Measurements from ENCODE around the gene CABP4. TPM values are rescaled to one million over a fixed set of nuclear protein-coding genes. Genes with fewer than 3 reads are reported as not detected.

Gene CABP4
- total RNA-seq, 4 donors from 2014 or later: 1.1 to 5.1 (median 1.8) TPM

DNA sequence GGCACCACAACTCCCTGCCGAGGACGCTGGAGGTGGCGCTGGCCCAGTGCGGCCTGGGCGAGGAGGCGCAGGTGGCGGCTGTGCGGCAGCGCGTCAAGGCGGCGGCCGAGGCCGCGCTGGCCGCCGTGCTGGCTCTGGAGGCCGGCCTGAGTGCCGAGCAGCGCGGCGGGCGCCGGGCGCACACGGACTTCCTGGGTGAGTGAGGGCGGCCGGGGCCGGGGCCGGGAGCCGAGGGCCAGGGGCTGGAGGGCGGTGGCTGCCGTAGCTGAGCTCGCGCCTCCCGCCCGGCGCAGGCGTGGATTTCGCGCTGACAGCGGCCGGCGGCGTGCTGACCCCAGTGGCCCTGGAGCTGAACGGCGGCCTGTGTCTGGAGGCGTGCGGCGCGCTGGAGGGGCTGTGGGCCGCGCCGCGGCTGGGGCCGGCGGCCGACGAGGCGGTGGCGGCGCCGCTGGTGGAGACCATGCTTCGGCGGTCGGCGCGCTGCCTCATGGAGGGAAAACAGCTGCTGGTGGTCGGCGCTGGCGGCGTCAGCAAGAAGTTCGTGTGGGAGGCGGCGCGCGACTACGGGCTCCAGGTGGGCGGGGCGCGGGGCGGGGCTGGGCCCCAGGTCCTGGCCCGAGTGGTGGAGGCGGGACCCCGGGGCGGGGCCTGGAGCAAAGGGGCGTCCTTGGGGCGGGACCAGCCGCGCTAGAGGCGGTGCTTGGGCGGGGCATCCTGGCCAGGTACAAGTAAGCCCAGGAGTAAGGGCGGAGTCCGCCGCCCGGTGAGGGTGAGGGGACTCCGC, 34.3 kb upstream of the CABP4 start:
- TF ChIP-seq, protein P1, sequence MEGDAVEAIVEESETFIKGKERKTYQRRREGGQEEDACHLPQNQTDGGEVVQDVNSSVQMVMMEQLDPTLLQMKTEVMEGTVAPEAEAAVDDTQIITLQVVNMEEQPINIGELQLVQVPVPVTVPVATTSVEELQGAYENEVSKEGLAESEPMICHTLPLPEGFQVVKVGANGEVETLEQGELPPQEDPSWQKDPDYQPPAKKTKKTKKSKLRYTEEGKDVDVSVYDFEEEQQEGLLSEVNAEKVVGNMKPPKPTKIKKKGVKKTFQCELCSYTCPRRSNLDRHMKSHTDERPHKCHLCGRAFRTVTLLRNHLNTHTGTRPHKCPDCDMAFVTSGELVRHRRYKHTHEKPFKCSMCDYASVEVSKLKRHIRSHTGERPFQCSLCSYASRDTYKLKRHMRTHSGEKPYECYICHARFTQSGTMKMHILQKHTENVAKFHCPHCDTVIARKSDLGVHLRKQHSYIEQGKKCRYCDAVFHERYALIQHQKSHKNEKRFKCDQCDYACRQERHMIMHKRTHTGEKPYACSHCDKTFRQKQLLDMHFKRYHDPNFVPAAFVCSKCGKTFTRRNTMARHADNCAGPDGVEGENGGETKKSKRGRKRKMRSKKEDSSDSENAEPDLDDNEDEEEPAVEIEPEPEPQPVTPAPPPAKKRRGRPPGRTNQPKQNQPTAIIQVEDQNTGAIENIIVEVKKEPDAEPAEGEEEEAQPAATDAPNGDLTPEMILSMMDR (IDR thresholded peaks at IDR 0.05; ENCODE audit: low read depth): no peak

DNA sequence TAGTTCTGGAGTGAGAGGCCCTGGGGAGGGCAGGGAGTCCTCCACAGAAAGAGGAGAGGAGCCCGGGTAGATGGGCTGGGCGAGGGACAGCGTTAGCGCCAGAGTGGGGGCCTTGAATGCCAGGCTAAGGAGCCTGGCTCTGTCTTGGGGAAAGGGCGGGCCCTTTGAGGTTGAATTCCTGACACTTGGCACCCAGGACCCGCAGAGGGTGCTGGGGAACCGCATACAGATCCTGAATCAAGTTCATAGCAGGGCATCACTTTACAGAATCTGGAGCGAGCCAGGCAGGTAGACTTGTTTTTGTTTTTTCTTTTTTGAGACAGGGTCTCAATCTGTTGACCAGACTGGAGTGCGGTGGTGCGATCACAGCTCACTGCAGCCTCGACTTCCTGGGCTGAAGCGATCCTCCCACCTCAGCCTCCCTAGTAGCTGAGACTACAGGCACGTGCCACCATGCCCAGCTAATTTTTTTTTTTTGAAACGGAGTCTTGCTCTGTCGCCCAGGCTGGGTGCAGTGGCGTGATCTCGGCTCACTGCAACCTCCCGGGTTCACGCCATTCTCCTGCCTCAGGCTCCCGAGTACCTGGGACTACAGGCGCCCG, 33.6 kb upstream of the CABP4 start:
- TF ChIP-seq, protein P1 (IDR thresholded peaks at IDR 0.05; ENCODE audit: low read depth): no peak

DNA sequence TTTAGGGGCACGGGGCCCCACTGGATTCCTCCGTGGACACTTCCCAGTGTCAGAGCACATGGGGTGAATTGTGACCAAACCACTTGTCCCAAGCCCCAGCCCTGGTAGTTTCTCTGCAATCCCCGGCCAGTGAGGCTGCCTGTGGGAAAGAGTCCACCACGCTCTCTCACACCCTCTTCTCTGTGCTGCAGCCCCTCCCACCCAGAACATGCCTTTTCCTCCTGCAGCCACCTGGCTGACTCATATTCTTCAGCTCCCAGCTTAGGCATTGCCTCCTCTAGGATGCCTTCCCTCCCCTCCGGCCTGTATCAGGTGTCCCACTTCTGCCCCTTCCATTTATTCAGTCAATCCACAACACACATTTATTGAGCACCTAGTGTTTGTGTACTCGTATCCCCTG, 32.3 kb upstream of the CABP4 start:
- TF ChIP-seq, protein P1 (IDR thresholded peaks at IDR 0.05; ENCODE audit: low read depth): no peak

DNA sequence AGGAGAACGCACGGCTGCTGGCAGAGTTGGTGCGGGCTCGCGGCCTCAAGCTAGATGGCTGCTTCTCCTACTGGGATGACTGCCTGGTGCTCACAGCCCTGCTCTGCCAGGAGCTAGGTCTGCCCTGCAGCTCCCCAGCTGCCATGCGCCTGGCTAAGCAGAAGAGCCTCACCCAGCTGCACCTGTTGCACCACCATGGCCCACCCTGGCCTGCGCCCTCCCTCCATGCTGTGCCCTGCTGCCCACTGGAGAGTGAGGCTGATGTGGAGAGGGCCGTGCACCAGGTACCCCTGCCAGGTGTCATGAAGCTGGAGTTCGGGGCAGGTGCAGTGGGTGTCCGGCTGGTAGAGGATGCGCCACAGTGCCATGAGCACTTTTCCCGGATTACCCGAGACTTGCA, 31.7 kb upstream of the CABP4 start:
- TF ChIP-seq, protein P1 (IDR thresholded peaks at IDR 0.05; ENCODE audit: low read depth): no peak

DNA sequence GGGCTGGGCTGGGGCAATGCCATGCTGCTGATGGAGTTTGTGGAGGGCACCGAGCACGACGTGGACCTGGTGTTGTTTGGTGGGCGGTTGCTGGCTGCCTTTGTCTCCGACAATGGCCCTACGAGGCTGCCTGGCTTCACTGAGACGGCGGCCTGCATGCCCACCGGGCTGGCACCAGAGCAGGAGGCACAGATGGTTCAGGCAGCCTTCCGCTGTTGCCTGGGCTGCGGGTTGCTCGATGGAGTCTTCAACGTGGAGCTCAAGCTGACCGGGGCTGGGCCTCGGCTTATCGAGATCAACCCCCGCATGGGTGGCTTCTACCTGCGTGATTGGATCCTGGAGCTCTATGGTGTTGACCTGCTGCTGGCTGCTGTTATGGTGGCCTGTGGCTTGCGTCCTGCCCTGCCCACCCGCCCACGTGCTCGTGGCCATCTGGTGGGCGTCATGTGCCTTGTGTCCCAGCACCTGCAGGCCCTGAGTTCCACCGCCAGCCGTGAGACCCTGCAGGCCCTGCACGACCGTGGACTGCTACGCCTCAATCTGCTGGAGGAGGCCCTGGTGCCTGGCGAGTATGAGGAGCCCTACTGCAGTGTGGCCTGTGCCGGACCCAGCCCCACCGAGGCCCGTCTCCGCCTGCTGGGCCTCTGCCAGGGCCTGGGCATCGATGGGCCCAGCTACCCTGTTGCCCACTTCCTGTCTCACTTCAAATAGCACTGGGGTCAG, 31.1 kb upstream of the CABP4 start:
- TF ChIP-seq, protein P1 (IDR thresholded peaks at IDR 0.05; ENCODE audit: low read depth): no peak

DNA sequence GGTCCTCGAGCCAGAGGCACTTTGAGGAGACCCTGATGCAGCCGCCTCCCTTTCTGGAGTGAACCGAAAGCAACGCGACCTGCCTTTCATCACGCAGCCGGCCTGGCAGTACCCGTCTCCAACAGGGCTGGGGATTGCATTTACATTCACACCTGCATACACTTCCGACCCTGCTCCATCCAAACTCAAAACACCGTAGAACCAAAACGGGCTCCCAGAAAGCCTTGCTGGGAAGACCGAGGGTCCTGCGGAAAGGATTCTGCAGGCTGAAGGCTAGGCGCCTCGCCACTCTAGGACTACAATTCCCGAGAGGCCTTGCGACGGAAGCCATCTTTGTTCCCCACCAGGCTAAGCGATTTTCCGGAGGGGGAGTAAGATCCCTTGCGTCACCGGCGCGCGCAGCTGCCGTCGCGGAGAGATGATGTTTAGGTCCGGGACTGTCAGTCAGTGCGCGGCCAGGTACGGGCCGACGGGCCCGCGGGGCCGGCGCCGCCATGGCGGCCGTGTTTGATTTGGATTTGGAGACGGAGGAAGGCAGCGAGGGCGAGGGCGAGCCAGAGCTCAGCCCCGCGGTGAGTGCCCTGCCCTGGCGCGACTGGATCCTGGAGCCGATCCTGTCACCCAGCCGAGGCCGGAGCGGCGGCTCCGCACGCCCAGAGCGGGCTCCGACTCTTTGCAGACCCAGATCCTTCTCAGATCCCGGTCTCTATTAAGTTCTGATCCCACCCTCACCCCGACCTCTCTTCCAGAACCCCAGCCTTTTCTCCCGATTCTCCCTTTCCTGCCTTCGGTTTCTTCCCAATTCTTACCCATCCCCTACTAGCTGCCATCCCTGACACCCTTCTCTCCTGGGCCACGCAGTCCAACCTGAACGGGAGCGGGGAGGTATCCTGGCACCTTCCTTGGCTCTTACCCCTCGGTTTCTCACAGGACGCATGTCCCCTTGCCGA, 26.8 kb upstream of the CABP4 start, which contains the start of gene RPS6KB2:
RPS6KB2 (plus strand) TSS at position 443 of the 950 bp plus-strand sequence; CDS start at position 495, 52 bp downstream.
- TF ChIP-seq, protein P1 (IDR thresholded peaks at IDR 0.05; ENCODE audit: low read depth): no peak

Data from subcutaneous adipose tissue (tissue), 4 donors.